Measurements from ENCODE around the gene PTPRF. TPM values are rescaled to one million over a fixed set of nuclear protein-coding genes. Genes with fewer than 3 reads are reported as not detected.

Gene PTPRF
- total RNA-seq, 1 donor from 2014 or later, result 71.1 TPM

GRCh38 chr1:43602990-43603389 is 72.3 kb downstream of the PTPRF start:
- peaks cover 6% of the 10 kb centered on the region for H4K20me1 ChIP-seq (ENCODE audit: low read depth)
- no peaks in the 10 kb centered on the region for H3K4me1 Mint-ChIP-seq
- H3K9ac ChIP-seq, result no peak overlapping the region
- H3K4me3 Mint-ChIP-seq, result no peak overlapping the region
- H3K27me3 ChIP-seq, result no peaks in the 10 kb centered on the region
- no peaks in the 10 kb centered on the region for H3K36me3 ChIP-seq
- H2AFZ ChIP-seq (replicated peaks), result no peak overlapping the region
- no peak overlapping the region for H3K4me3 ChIP-seq
- H3F3A ChIP-seq (ENCODE audit: low read depth), result no peaks in the 10 kb centered on the region
- peaks cover 3% of the 10 kb centered on the region for H3K27me3 Mint-ChIP-seq (ENCODE audit: insufficient read depth, low read depth)
- H3K79me2 ChIP-seq (ENCODE audit: low read depth), result no peaks in the 10 kb centered on the region
- no peaks in the 10 kb centered on the region for H3K9me3 Mint-ChIP-seq
- no peak overlapping the region for H3K27ac ChIP-seq
- no peak overlapping the region for H3K4me2 ChIP-seq
- H3K27ac Mint-ChIP-seq, result no peak overlapping the region
- TF ChIP-seq EZH2phosphoT487 (IDR thresholded peaks at IDR 0.05) (no peak), EZH2 (IDR thresholded peaks at IDR 0.05) (no peak), CTCF (IDR thresholded peaks at IDR 0.05) (no peak)
- no peaks in the 10 kb centered on the region for H3K9me3 ChIP-seq (ENCODE audit: low read depth)
- no peaks in the 10 kb centered on the region for H3K4me1 ChIP-seq
- peaks cover 23% of the 10 kb centered on the region for H3K36me3 Mint-ChIP-seq
- no peak for DNase-seq (ENCODE audit: low spot score)

- peaks cover 6% of the 10 kb centered on the region for H4K20me1 ChIP-seq (ENCODE audit: low read depth)
- no peak overlapping the region for H3K4me3 ChIP-seq
- H3K4me3 Mint-ChIP-seq, result no peak overlapping the region
- no peak overlapping the region for H2AFZ ChIP-seq (replicated peaks)
- H3K4me1 Mint-ChIP-seq, result no peaks in the 10 kb centered on the region
- no peak for TF ChIP-seq EZH2phosphoT487 (IDR thresholded peaks at IDR 0.05)
- no peak for TF ChIP-seq CTCF (IDR thresholded peaks at IDR 0.05)
- TF ChIP-seq EZH2 (IDR thresholded peaks at IDR 0.05), result no peak
- H3K36me3 ChIP-seq, result no peaks in the 10 kb centered on the region
- H3K27ac Mint-ChIP-seq, result no peak overlapping the region
- H3K9ac ChIP-seq, result no peak overlapping the region
- DNase-seq (ENCODE audit: low spot score), result no peak
- H3F3A ChIP-seq (ENCODE audit: low read depth), result no peaks in the 10 kb centered on the region
- no peaks in the 10 kb centered on the region for H3K27me3 ChIP-seq
- no peaks in the 10 kb centered on the region for H3K9me3 Mint-ChIP-seq
- H3K4me2 ChIP-seq, result no peak overlapping the region
- peaks cover 28% of the 10 kb centered on the region for H3K36me3 Mint-ChIP-seq
- no peaks in the 10 kb centered on the region for H3K79me2 ChIP-seq (ENCODE audit: low read depth)
- no peaks in the 10 kb centered on the region for H3K4me1 ChIP-seq
- peaks cover 3% of the 10 kb centered on the region for H3K27me3 Mint-ChIP-seq (ENCODE audit: insufficient read depth, low read depth)
- no peak overlapping the region for H3K27ac ChIP-seq
- H3K9me3 ChIP-seq (ENCODE audit: low read depth), result no peaks in the 10 kb centered on the region
Observed at GRCh38 chr1:43604192-43604591, 73.5 kb downstream of the PTPRF start.

GRCh38 chr1:43605157-43605556 is 74.5 kb downstream of the PTPRF start:
- peaks cover 33% of the 10 kb centered on the region for H3K36me3 Mint-ChIP-seq

More at GRCh38 chr1:43605157-43605556, 74.5 kb downstream of the PTPRF start:
- Mint-ChIP-seq H3K4me3 (no peak overlapping the region), H3K9me3 (no peaks in the 10 kb centered on the region), H3K27me3 (ENCODE audit: insufficient read depth, low read depth) (peaks cover 3% of the 10 kb centered on the region), H3K4me1 (no peaks in the 10 kb centered on the region), H3K27ac (no peak overlapping the region)
- Histone ChIP-seq H3K4me3 (no peak overlapping the region), H3K9me3 (ENCODE audit: low read depth) (no peaks in the 10 kb centered on the region), H3K79me2 (ENCODE audit: low read depth) (no peaks in the 10 kb centered on the region), H4K20me1 (ENCODE audit: low read depth) (peaks cover 6% of the 10 kb centered on the region), H3F3A (ENCODE audit: low read depth) (no peaks in the 10 kb centered on the region), H3K4me2 (no peak overlapping the region), H3K27ac (no peak overlapping the region), H3K4me1 (no peaks in the 10 kb centered on the region), H2AFZ (replicated peaks) (no peak overlapping the region), H3K36me3 (no peaks in the 10 kb centered on the region), H3K27me3 (no peaks in the 10 kb centered on the region), H3K9ac (no peak overlapping the region)
- no peak for DNase-seq (ENCODE audit: low spot score)
- TF ChIP-seq EZH2 (IDR thresholded peaks at IDR 0.05) (no peak), EZH2phosphoT487 (IDR thresholded peaks at IDR 0.05) (no peak), CTCF (IDR thresholded peaks at IDR 0.05) (no peak)
